Fibroblast of mammary gland (primary cell): Measurements from ENCODE around the gene FAM185A.
A peak's percentile ranks its signal among the peaks of the same experiment; 100 is the strongest.
"Not testable (repeated sequence)": the region's sequence is repeated elsewhere in the genome, so short reads cannot be mapped to it uniquely, and the experiment has no call there.

Source experiments
- DNase-seq: peaks from one replicate; pipeline ENCODE4 v3.0.0-alpha.2; 2010; ENCODE audit warnings: low read depth
- H3K4me3 ChIP-seq: 2 replicates; pipeline ENCODE4 v1.5.1; 2011; ENCODE audit warnings: low read depth, mild to moderate bottlenecking, low read length, moderate library complexity; ENCODE audit not compliant: control insufficient read depth

FAM185A gene

DNA sequence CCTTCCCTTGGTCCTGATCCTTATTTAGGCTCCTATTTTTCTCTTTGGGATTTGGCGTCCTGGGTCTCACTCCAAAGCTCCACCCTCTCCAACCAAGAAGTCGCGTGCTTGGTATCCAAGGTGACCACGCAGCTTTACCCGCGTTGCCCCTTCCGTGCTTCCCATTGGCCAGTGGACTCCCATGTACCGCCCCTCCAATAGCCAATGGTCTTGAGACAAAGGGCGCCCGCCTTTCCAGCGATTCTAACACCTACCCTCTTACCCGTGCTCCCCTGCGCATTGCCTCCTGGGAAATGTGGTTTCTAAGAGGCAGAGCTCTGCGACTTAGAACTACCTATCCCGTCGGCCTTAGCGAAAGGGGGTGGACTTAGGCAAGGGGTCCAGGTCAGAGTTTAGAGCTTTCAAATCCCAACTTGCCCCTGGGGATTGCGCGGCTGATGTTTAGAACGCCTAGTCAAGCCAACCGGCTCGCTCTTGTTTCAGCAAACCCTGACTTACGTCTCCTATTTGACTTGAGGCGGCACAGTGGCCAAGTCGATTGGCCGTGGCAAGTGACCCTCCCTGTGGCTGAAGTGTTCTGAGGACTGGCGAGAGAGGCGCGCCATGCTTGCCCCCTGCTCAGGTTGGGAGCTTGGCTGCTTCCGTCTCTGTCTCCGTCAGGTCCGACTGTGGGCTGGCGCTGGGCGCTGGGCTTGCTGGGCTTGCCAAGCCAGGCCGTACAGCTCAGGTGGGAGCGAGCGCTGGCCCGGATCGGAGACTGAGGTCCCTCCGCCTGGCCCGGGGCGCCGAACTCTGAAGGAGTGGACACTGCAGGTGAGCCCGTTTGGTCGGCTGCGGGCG is at the start of gene FAM185A:
Gene FAM185A, plus strand, starts transcription at position 395 of the 840 bp plus-strand sequence. Its CDS starts 209 bp downstream, at position 604.
- H3K4me3 ChIP-seq = peak within 1 kb of the TSS; percentile 64
- DNase-seq = peak; percentile 99

GRCh38 chr7:102713011-102713690 is 35.6 kb upstream of the FAM185A start:
- not testable (repeated sequence) for DNase-seq, H3K4me3 ChIP-seq

DNA sequence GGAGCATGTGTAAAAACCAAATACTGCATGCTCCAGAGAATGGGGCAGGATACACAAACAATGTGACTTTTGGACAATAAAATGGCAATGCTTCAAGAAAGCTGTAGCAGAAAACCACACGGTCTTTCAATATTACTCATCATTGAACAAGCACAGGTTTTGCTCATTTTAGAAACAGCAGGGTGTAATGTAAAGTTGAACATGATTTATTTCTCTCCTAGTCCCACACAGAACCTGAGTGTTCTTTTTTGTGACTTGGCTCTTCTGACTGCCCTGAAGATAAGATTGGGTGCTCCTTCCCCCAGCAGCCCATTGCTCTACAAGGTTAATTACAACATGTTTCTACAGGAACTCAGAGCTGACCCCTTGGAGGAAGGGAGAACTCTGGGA is 35.1 kb upstream of the FAM185A start:
- not testable (repeated sequence) for DNase-seq, H3K4me3 ChIP-seq

- DNase-seq = not testable (repeated sequence)
Measured at GRCh38 chr7:102714774-102715522, 33.9 kb upstream of the FAM185A start.

DNA sequence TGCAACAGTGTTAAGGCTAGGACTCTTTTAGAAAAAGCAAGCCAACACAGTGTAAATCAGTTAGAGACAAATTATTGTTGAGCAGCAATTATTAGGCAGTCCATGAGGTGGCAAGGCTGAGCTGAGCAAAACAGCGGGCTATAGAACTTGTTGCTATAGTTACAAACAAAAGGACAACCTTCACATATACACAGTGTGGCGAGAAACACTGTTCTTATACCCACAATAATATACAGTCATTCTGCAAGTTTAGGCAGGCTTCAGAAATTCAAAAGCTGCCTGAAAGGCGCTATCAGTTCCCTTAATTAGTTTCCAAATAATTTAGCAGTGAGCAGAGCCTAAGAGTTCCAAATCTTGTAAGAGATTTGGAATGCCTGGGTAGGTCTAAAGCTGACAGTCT is 33.1 kb upstream of the FAM185A start:
- not testable (repeated sequence) for DNase-seq, H3K4me3 ChIP-seq

More at GRCh38 chr7:102714774-102715522, 33.9 kb upstream of the FAM185A start:
- H3K4me3 ChIP-seq = not testable (repeated sequence)

- not testable (repeated sequence) for H3K4me3 ChIP-seq
- DNase-seq = peak; percentile 51
Measured at GRCh38 chr7:102718491-102718890, 30.3 kb upstream of the FAM185A start.

- not testable (repeated sequence) for DNase-seq, H3K4me3 ChIP-seq
Measured at GRCh38 chr7:102726170-102726569, 22.6 kb upstream of the FAM185A start.

GRCh38 chr7:102729670-102730069 is 19.1 kb upstream of the FAM185A start:
- not testable (repeated sequence) for H3K4me3 ChIP-seq, DNase-seq

DNA sequence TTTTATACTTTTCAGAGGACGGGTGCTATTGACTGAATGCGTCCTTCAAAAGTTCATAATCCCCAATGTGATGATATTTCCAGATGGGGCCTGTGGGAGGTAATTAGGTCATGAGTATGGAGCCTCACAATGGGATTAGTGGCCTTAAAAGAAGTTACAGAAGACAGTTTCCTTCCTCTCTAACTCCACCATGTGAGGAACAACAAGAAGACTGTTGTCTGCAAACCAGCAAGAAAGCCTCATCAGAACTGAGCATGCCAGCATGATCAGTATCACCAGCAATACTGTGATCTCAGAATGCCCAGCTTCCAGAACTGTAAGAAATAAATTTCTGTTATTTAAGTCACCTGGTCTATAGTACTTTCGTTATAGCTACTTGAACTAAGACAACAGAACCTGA is 18.4 kb upstream of the FAM185A start:
- not testable (repeated sequence) for H3K4me3 ChIP-seq, DNase-seq

- not testable (repeated sequence) for H3K4me3 ChIP-seq, DNase-seq
Measured at GRCh38 chr7:102742002-102742771, 6.6 kb upstream of the FAM185A start.

DNA sequence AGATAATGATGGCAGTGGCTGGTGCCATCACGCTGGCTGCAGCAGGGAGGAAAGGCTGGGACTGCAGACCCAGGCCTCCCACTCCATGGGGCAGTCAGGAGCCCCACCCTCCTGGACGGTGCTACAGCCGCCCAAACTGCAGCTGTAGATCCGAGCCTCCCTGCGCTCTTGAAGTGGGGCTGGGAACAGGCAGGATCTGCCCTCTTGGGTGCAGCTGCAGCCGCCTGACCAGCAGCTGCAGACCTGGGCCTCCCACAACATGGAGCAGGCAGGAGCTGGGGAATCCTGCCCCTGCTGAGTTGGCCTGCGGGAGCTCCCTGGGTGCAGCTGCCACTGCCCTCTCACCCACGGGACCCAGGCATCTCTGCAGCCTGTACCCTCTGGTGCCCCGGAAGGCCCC is 4.9 kb upstream of the FAM185A start:
- DNase-seq, H3K4me3 ChIP-seq: not testable (repeated sequence)

- peak; percentile 14 for DNase-seq
- H3K4me3 ChIP-seq = not testable (repeated sequence)
Measured at GRCh38 chr7:102745494-102746288, 3.1 kb upstream of the FAM185A start.

DNA sequence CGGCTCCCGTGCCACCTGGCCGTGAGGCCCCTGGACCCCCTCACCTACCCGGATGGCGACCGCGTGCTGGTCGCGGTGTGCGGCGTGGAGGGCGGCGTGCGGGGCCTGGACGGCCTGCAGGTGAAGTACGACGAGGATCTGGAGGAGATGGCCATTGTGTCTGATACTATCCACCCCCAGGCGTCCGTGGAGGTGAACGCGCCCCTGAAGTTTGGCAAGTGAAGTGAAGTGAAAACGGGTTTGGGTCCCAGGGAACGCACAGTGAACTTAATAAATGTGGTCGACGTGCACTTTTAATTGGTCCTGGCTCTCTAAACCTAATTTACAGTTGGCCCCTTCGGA is 617 bp downstream of the FAM185A start:
- peak overlapping the region; percentile 64 for H3K4me3 ChIP-seq
- not testable (repeated sequence) for DNase-seq
